H1 (cell line): ENCODE measurements around the gene PGP. TPM values are rescaled to one million over a fixed set of nuclear protein-coding genes. Genes with fewer than 3 reads are reported as not detected.
"Not testable (repeated sequence)": the region's sequence is repeated elsewhere in the genome, so short reads cannot be mapped to it uniquely, and the experiment has no call there.

Experiments used
- CTCF ChIA-PET: fragments of 300-600 bp; sonication (Branson Sonifier 250); formaldehyde crosslinking; loops from one replicate; lab custom pipeline; 2021; ENCODE audit not compliant: partially characterized antibody; lab: Charles Lee
- POLR2A ChIA-PET: fragments of 300-600 bp; sonication (Branson Sonifier 250); formaldehyde crosslinking; loops from one replicate; lab custom pipeline; 2021; ENCODE audit warnings: inconsistent platforms; ENCODE audit not compliant: partially characterized antibody; lab: Charles Lee
- DNase-seq, 2 experiments: peaks; one replicate each; pipeline versions ENCODE4 v3.0.0 to v3.0.0-alpha.2; 2010 to 2022; ENCODE audit warnings: low spot score in 2 of 2, low read depth in 1 of 2, mixed read lengths in 1 of 2
- FAIRE-seq: peaks from 2 replicates; lab custom pipeline; 2011; peaks lifted over from hg19 to GRCh38; lab: Jason Lieb, UNC
- H2AFZ ChIP-seq: 2 replicates; pipeline ENCODE4 v1.8.1; 2012; ENCODE audit warnings: low read length, inconsistent platforms
- H2AK5ac ChIP-seq: 2 replicates; pipeline ENCODE4 v1.6.1; 2013; ENCODE audit warnings: low read depth, low read length
- H2BK120ac ChIP-seq: replicated peaks from 2 replicates; pipeline ENCODE3; 2013; ENCODE audit warnings: low read depth, low read length, inconsistent platforms
- H2BK12ac ChIP-seq: 2 replicates; pipeline ENCODE4 v1.6.1; 2013; ENCODE audit warnings: low read depth, low read length
- H2BK15ac ChIP-seq: 2 replicates; pipeline ENCODE4 v1.6.1; 2013; ENCODE audit warnings: low read length
- H2BK20ac ChIP-seq: 2 replicates; pipeline ENCODE4 v1.6.1; 2013; ENCODE audit warnings: low read length
- H2BK5ac ChIP-seq: 2 replicates; pipeline ENCODE4 v1.6.1; 2013; ENCODE audit warnings: low read depth, low read length
- H3K14ac ChIP-seq: 2 replicates; pipeline ENCODE4 v1.6.1; 2013; ENCODE audit warnings: inconsistent platforms; ENCODE audit not compliant: insufficient read length
- H3K18ac ChIP-seq: 2 replicates; pipeline ENCODE4 v1.6.1; 2013; ENCODE audit warnings: low read length; ENCODE audit errors: extremely low read depth
- H3K23ac ChIP-seq: 2 replicates; pipeline ENCODE4 v1.6.1; 2013; ENCODE audit warnings: inconsistent platforms; ENCODE audit not compliant: insufficient read length
- H3K23me2 ChIP-seq: 2 replicates; pipeline ENCODE4 v1.6.1; 2013; ENCODE audit warnings: low read depth, low read length
- H3K27ac ChIP-seq: 2 replicates; pipeline ENCODE4 v1.6.1; 2011; ENCODE audit warnings: low read depth, low read length, inconsistent platforms
- H3K27me3 ChIP-seq, 4 experiments: replicated peaks in 1 of 4; 1 replicate in 1 of 4; 2 replicates in 3 of 4; pipeline versions ENCODE4 v1.6.1 to v1.8.1; 2011 to 2013; ENCODE audit warnings: low read length in 3 of 4, mild to moderate bottlenecking in 3 of 4, inconsistent platforms in 2 of 4, mixed read lengths in 2 of 4, moderate library complexity in 1 of 4; ENCODE audit not compliant: control insufficient read depth in 3 of 4, insufficient read depth in 3 of 4; ENCODE audit errors: extremely low read depth in 1 of 4
- H3K36me3 ChIP-seq, 4 experiments: 2 replicates each; pipeline versions ENCODE4 v1.6.1 to v1.8.1; 2011 to 2013; ENCODE audit warnings: mild to moderate bottlenecking in 4 of 4, low read length in 3 of 4, moderate library complexity in 2 of 4, control low read depth in 1 of 4, inconsistent platforms in 1 of 4; ENCODE audit not compliant: insufficient read depth in 4 of 4, control insufficient read depth in 2 of 4
- H3K4ac ChIP-seq: replicated peaks from 2 replicates; pipeline ENCODE3; 2013; ENCODE audit warnings: low read length, low read depth, mixed read lengths, inconsistent platforms; ENCODE audit not compliant: insufficient read length
- H3K4me1 ChIP-seq, 4 experiments: replicated peaks in 1 of 4; 1 replicate in 1 of 4; 2 replicates in 3 of 4; pipeline versions ENCODE4 v1.6.1 to v1.8.1; 2011 to 2013; ENCODE audit warnings: low read length in 3 of 4, inconsistent platforms in 2 of 4, mixed read lengths in 1 of 4; ENCODE audit not compliant: insufficient read depth in 4 of 4, control insufficient read depth in 3 of 4
- H3K4me2 ChIP-seq, 2 experiments: 2 replicates each; pipeline versions ENCODE4 v1.6.1 to v1.8.1; 2011 to 2013; ENCODE audit warnings: low read depth in 2 of 2, low read length in 2 of 2, control low read depth in 1 of 2, inconsistent platforms in 1 of 2, mild to moderate bottlenecking in 1 of 2; ENCODE audit not compliant: insufficient read depth in 1 of 2
- H3K4me3 ChIP-seq, 4 experiments: fragments of 200-600, 300-600 bp in 1 of 4; sonication (generic), shearing (Covaris generic), sonication (Bioruptor Twin) in 1 of 4; 2 replicates each; pipeline versions ENCODE4 v1.5.1 to v1.8.1; 2011 to 2016; ENCODE audit warnings: low read length in 4 of 4, low read depth in 3 of 4, control low read depth in 2 of 4, inconsistent platforms in 2 of 4, mild to moderate bottlenecking in 2 of 4, mixed read lengths in 1 of 4, moderate library complexity in 1 of 4; ENCODE audit not compliant: insufficient read depth in 2 of 4; ENCODE audit errors: extremely low read depth in 1 of 4
- H3K56ac ChIP-seq: replicated peaks from 2 replicates; pipeline ENCODE3; 2013; ENCODE audit warnings: low read depth, mild to moderate bottlenecking, mixed read lengths, low read length, inconsistent platforms; ENCODE audit not compliant: insufficient read length
- H3K79me1 ChIP-seq: 2 replicates; pipeline ENCODE4 v1.6.1; 2013; ENCODE audit warnings: low read depth, low read length, control low read depth
- H3K79me2 ChIP-seq, 2 experiments: 2 replicates each; pipeline versions ENCODE4 v1.6.1 to v1.8.1; 2012 to 2013; ENCODE audit warnings: low read length in 2 of 2, mild to moderate bottlenecking in 2 of 2, inconsistent platforms in 1 of 2; ENCODE audit not compliant: insufficient read depth in 2 of 2, control insufficient read depth in 1 of 2
- H3K9ac ChIP-seq, 4 experiments: replicated peaks in 1 of 4; 1 replicate in 1 of 4; 2 replicates in 3 of 4; pipeline versions ENCODE4 v1.6.1 to v1.8.1; 2011 to 2013; ENCODE audit warnings: low read depth in 3 of 4, low read length in 3 of 4, control low read depth in 2 of 4, mild to moderate bottlenecking in 2 of 4, moderate library complexity in 2 of 4, inconsistent platforms in 1 of 4; ENCODE audit errors: extremely low read depth in 1 of 4
- H3K9me3 ChIP-seq, 2 experiments: 2 replicates each; pipeline versions ENCODE4 v1.6.1 to v1.8.1; 2012 to 2013; ENCODE audit warnings: mild to moderate bottlenecking in 2 of 2, moderate library complexity in 2 of 2, control low read depth in 1 of 2, inconsistent platforms in 1 of 2, low read depth in 1 of 2, low read length in 1 of 2, mixed read lengths in 1 of 2; ENCODE audit not compliant: insufficient read depth in 2 of 2
- H4K20me1 ChIP-seq, 2 experiments: replicated peaks in 1 of 2; 2 replicates each; pipeline versions ENCODE3 to v1.8.1; 2011 to 2013; ENCODE audit warnings: inconsistent platforms in 2 of 2, low read length in 2 of 2, mild to moderate bottlenecking in 1 of 2; ENCODE audit not compliant: insufficient read depth in 2 of 2, control insufficient read depth in 1 of 2
- H4K5ac ChIP-seq: 2 replicates; pipeline ENCODE4 v1.6.1; 2013; ENCODE audit warnings: low read length, low read depth, mixed read lengths, inconsistent platforms; ENCODE audit not compliant: insufficient read length
- H4K8ac ChIP-seq: 2 replicates; pipeline ENCODE4 v1.8.0; 2013; ENCODE audit warnings: mild to moderate bottlenecking, moderate library complexity, low read length, inconsistent platforms; ENCODE audit not compliant: insufficient read depth; ENCODE audit errors: extremely low read depth
- H4K91ac ChIP-seq: replicated peaks from 2 replicates; pipeline ENCODE3; 2013; ENCODE audit warnings: low read length, mixed read lengths, inconsistent platforms; ENCODE audit not compliant: insufficient read length
- WGBS, 2 experiments: shearing (Covaris generic) in 1 of 2; methylation state at CpG; one replicate each; pipeline versions ENCODE4 v1.1.6 to v1.1.7; 2013 to 2015; ENCODE audit warnings: low lambda C conversion rate in 2 of 2, mixed read lengths in 2 of 2, inconsistent platforms in 1 of 2, low coverage in 1 of 2, missing lambda C conversion rate in 1 of 2; ENCODE audit not compliant: insufficient replicate concordance in 2 of 2, insufficient coverage in 1 of 2, insufficient read length in 1 of 2; ENCODE audit errors: extremely low coverage in 1 of 2, missing lambda C conversion rate in 1 of 2; 5-methylcytosine and 5-hydroxymethylcytosine counted together
- polyA plus RNA-seq, 7 experiments: library from polyadenylated mRNA; depleted of rRNA in 3 of 7; stranded (reverse) in 5 of 7; unstranded in 2 of 7; fragments of >200 nt in 5 of 7; fragments of 200-250 nt in 2 of 7; gene quantifications; 1 replicate in 5 of 7; 2 replicates in 1 of 7; 4 replicates in 1 of 7; pipeline versions ENCODE4 v1.2.1 to v1.2.3, GENCODE V29; 2011 to 2013; ENCODE audit warnings: missing spikeins in 2 of 7, mixed read lengths in 2 of 7
- total RNA-seq: library from RNA; stranded (reverse); fragmentation: NEBNext Ultra II Directional; extraction: Animal tissue kit (Norgen Biotek cat#: 25700); gene quantifications from 2 replicates; pipeline ENCODE4 v1.2.1, GENCODE V29; 2021

The PGP gene
- total and polyA plus RNA-seq, 2 of the 8 experiments (the other 6 are each of a cell fraction or from before 2014, with no cell fraction given) = 30.9 to 55.9 TPM

GRCh38 chr16:2263026-2263425 lies 48.4 kb upstream of the PGP start:
- H3K4me2 ChIP-seq, H3K9ac ChIP-seq, H4K8ac ChIP-seq, H2AFZ ChIP-seq, DNase-seq, H2BK12ac ChIP-seq, H3K27ac ChIP-seq, H3K4me1 ChIP-seq, H2BK5ac ChIP-seq, H3K14ac ChIP-seq, H3K79me1 ChIP-seq, H3K4ac ChIP-seq, H4K5ac ChIP-seq, H3K27me3 ChIP-seq, H3K56ac ChIP-seq, H3K4me3 ChIP-seq, H2AK5ac ChIP-seq, H4K91ac ChIP-seq, H2BK120ac ChIP-seq, H3K23me2 ChIP-seq, H3K23ac ChIP-seq, H3K9me3 ChIP-seq, H3K18ac ChIP-seq, H2BK20ac ChIP-seq, FAIRE-seq, H2BK15ac ChIP-seq: not testable (repeated sequence)
- Histone ChIP-seq H4K20me1 (peaks cover 24 to 36% of the 10 kb centered on the region in 2 experiments), H3K79me2 (peaks cover 48 to 77% of the 10 kb centered on the region in 2 experiments), H3K36me3 (peaks cover 33 to 63% (median 47%) of the 10 kb centered on the region in 4 experiments)
- ChIA-PET CTCF (interaction anchor here (0.7 to 3.6 kb wide), 7 partner anchors 8 to 80 kb away, joined by 3 to 13 read pairs (median 4); partner anchors contain the start of gene ECI1), POLR2A (interaction anchor here (0.6 to 13.7 kb wide), 17 partner anchors 8 to 269 kb away, joined by 3 to 228 read pairs (median 3); partner anchors contain the start of genes BRICD5 and ECI1)
- 93% methylated on average over 14 of the region's 14 CpGs; no CpG with 5 or more reads in 1 of the 2 experiments for WGBS, 2 experiments
